Tibial nerve (tissue), 4 donors: ENCODE measurements around the gene MYO3B.

Source experiments
- EP300 ChIP-seq, 2 donors: sonication (generic); formaldehyde crosslinking; IDR thresholded peaks; one replicate each; pipeline ENCODE4 v1.6.1; 2017; ENCODE audit warnings: antibody characterized with exemption in 2 of 2, mild to moderate bottlenecking in 1 of 2
- TF ChIP-seq, protein P1 (sequence below), 5 experiments: fragments of 200-600 bp in 3 of 5; fragments of 450-650 bp in 2 of 5; sonication (generic) in 3 of 5; IDR thresholded peaks; one replicate each; pipeline ENCODE4 v1.5.1; 2016 to 2019; ENCODE audit warnings: antibody characterized with exemption in 5 of 5, mild to moderate bottlenecking in 3 of 5, moderate library complexity in 2 of 5

DNA sequence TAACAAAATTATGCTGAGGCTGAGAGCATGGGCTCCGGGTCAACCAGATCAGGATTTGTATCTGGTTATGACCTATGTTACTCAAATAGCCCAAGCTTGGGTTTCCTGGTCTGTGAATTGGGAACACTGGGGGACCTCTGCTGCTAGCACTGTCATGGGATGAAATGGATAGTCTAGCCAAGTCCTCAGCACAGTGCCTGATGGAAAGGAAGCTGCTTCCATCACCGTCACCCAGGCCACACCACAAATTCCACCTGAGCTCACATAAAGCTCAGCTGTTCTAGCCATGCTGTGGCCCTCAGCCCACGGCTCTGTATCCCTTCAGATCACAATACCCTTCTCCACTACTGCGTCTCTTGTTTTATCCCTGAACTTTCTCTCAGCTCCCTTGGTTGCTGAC lies 357.6 kb downstream of the MYO3B start:
- TF ChIP-seq, protein P1, sequence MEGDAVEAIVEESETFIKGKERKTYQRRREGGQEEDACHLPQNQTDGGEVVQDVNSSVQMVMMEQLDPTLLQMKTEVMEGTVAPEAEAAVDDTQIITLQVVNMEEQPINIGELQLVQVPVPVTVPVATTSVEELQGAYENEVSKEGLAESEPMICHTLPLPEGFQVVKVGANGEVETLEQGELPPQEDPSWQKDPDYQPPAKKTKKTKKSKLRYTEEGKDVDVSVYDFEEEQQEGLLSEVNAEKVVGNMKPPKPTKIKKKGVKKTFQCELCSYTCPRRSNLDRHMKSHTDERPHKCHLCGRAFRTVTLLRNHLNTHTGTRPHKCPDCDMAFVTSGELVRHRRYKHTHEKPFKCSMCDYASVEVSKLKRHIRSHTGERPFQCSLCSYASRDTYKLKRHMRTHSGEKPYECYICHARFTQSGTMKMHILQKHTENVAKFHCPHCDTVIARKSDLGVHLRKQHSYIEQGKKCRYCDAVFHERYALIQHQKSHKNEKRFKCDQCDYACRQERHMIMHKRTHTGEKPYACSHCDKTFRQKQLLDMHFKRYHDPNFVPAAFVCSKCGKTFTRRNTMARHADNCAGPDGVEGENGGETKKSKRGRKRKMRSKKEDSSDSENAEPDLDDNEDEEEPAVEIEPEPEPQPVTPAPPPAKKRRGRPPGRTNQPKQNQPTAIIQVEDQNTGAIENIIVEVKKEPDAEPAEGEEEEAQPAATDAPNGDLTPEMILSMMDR (IDR thresholded peaks at IDR 0.05) = no peak
- no peak for TF ChIP-seq EP300 (IDR thresholded peaks at IDR 0.05)
